ENCODE results near the gene ZNF683. TPM values are rescaled to one million over a fixed set of nuclear protein-coding genes. Genes with fewer than 3 reads are reported as not detected.
A peak's percentile ranks its signal among the peaks of the same experiment; 100 is the strongest.

ZNF683 gene
- total and polyA plus RNA-seq, 2 experiments from 2014 or later, result not detected

GRCh38 chr1:26350701-26351589 is 21.6 kb downstream of the ZNF683 start (continued):
- TF ChIP-seq, protein P1, sequence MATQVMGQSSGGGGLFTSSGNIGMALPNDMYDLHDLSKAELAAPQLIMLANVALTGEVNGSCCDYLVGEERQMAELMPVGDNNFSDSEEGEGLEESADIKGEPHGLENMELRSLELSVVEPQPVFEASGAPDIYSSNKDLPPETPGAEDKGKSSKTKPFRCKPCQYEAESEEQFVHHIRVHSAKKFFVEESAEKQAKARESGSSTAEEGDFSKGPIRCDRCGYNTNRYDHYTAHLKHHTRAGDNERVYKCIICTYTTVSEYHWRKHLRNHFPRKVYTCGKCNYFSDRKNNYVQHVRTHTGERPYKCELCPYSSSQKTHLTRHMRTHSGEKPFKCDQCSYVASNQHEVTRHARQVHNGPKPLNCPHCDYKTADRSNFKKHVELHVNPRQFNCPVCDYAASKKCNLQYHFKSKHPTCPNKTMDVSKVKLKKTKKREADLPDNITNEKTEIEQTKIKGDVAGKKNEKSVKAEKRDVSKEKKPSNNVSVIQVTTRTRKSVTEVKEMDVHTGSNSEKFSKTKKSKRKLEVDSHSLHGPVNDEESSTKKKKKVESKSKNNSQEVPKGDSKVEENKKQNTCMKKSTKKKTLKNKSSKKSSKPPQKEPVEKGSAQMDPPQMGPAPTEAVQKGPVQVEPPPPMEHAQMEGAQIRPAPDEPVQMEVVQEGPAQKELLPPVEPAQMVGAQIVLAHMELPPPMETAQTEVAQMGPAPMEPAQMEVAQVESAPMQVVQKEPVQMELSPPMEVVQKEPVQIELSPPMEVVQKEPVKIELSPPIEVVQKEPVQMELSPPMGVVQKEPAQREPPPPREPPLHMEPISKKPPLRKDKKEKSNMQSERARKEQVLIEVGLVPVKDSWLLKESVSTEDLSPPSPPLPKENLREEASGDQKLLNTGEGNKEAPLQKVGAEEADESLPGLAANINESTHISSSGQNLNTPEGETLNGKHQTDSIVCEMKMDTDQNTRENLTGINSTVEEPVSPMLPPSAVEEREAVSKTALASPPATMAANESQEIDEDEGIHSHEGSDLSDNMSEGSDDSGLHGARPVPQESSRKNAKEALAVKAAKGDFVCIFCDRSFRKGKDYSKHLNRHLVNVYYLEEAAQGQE (IDR thresholded peaks at IDR 0.05; ENCODE audit: unreplicated experiment), result no peak
- TF ChIP-seq ZNF114 (CRISPR knock-in tag; IDR thresholded peaks at IDR 0.05) (no peak), JUNB (IDR thresholded peaks at IDR 0.05; ENCODE audit: unreplicated experiment) (no peak), NANOG (IDR thresholded peaks at IDR 0.05; ENCODE audit: borderline replicate concordance) (no peak), EZH2 (IDR thresholded peaks at IDR 0.05; ENCODE audit: low read depth, unreplicated experiment) (no peak), EZH2phosphoT487 (IDR thresholded peaks at IDR 0.05; ENCODE audit: unreplicated experiment) (no peak), CREB1 (CRISPR knock-in tag; IDR thresholded peaks at IDR 0.05; ENCODE audit: low read depth) (no peak)
- TF ChIP-seq, protein P2, sequence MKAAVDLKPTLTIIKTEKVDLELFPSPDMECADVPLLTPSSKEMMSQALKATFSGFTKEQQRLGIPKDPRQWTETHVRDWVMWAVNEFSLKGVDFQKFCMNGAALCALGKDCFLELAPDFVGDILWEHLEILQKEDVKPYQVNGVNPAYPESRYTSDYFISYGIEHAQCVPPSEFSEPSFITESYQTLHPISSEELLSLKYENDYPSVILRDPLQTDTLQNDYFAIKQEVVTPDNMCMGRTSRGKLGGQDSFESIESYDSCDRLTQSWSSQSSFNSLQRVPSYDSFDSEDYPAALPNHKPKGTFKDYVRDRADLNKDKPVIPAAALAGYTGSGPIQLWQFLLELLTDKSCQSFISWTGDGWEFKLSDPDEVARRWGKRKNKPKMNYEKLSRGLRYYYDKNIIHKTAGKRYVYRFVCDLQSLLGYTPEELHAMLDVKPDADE (IDR thresholded peaks at IDR 0.05), result no peak
- TF ChIP-seq, protein P3, sequence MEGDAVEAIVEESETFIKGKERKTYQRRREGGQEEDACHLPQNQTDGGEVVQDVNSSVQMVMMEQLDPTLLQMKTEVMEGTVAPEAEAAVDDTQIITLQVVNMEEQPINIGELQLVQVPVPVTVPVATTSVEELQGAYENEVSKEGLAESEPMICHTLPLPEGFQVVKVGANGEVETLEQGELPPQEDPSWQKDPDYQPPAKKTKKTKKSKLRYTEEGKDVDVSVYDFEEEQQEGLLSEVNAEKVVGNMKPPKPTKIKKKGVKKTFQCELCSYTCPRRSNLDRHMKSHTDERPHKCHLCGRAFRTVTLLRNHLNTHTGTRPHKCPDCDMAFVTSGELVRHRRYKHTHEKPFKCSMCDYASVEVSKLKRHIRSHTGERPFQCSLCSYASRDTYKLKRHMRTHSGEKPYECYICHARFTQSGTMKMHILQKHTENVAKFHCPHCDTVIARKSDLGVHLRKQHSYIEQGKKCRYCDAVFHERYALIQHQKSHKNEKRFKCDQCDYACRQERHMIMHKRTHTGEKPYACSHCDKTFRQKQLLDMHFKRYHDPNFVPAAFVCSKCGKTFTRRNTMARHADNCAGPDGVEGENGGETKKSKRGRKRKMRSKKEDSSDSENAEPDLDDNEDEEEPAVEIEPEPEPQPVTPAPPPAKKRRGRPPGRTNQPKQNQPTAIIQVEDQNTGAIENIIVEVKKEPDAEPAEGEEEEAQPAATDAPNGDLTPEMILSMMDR (conservative IDR thresholded peaks at IDR 0.05; ENCODE audit: low read depth in 2 of 2), result no peak

DNA sequence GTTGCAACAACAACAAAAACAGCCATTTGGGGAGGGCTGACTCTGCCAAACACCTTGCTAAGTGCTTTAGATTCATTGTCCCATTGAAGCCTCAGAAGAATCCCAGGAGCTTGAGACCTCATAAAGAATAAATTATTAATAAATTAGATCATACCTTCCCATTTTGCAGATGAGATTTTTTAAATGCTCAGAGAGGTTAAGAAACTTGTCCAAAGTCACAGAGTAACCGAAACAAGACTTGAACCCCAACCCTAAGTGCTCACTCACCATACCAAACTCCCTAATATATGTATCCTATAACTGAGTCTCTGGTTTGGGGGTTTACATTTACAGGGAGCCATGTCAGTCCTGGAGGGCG is 22.2 kb downstream of the ZNF683 start:
- Mint-ChIP-seq H3K27ac (peak overlapping the region; percentile 78; the same call in 1 of the 2 replicates), H3K4me1 (peaks cover 34% of the 10 kb centered on the region), H3K36me3 (ENCODE audit: low read depth) (no peaks in the 10 kb centered on the region), H3K4me3 (0 out of 3 replicates have a peak overlapping the region, but pooled peaks have one; percentile 6), H3K27me3 (ENCODE audit: insufficient read depth, low read depth, poor library complexity) (peaks cover 21% of the 10 kb centered on the region), H3K9me3 (no peaks in the 10 kb centered on the region)
- DNase-seq (ENCODE audit: low spot score), result no peak
- 0 out of 2 replicates have a peak overlapping the region, but pooled peaks have one; percentile 82 for H3K27ac ChIP-seq (ENCODE audit: low read depth)
- H3K36me3 ChIP-seq (ENCODE audit: insufficient read depth), result no peaks in the 10 kb centered on the region
- ATAC-seq, result no peak
- H4K20me1 ChIP-seq (replicated peaks; ENCODE audit: insufficient read depth), result no peaks in the 10 kb centered on the region
- H3K79me2 ChIP-seq (replicated peaks; ENCODE audit: insufficient read depth), result no peaks in the 10 kb centered on the region
- H3K4me2 ChIP-seq, result peak overlapping the region; percentile 62
- no peak overlapping the region for H2AFZ ChIP-seq
- H3F3A ChIP-seq (replicated peaks; ENCODE audit: low read depth), result no peaks in the 10 kb centered on the region; the same call in 1 of the 2 replicates
- no peaks in the 10 kb centered on the region for H3K9me2 ChIP-seq (ENCODE audit: insufficient read depth)
- peaks cover 16% of the 10 kb centered on the region for H3K4me1 ChIP-seq (ENCODE audit: insufficient read depth)
- no peak overlapping the region for H3K4me3 ChIP-seq
- no peaks in the 10 kb centered on the region for H3K27me3 ChIP-seq (ENCODE audit: insufficient read depth)
- TF ChIP-seq STAT1 (IDR thresholded peaks at IDR 0.05; ENCODE audit: unreplicated experiment) (no peak), EZH2phosphoT487 (IDR thresholded peaks at IDR 0.05; ENCODE audit: unreplicated experiment) (no peak), ZNF331 (CRISPR knock-in tag; IDR thresholded peaks at IDR 0.05; ENCODE audit: low read depth) (no peak), ZNF114 (CRISPR knock-in tag; IDR thresholded peaks at IDR 0.05) (no peak), JUNB (IDR thresholded peaks at IDR 0.05; ENCODE audit: unreplicated experiment) (no peak), NANOG (IDR thresholded peaks at IDR 0.05; ENCODE audit: borderline replicate concordance) (no peak), EZH2 (IDR thresholded peaks at IDR 0.05; ENCODE audit: low read depth, unreplicated experiment) (no peak), POLR2AphosphoS5 (IDR thresholded peaks at IDR 0.05; ENCODE audit: low read depth) (no peak)
- TF ChIP-seq, protein P3 (conservative IDR thresholded peaks at IDR 0.05; ENCODE audit: low read depth in 2 of 2), result no peak
- TF ChIP-seq, protein P2 (IDR thresholded peaks at IDR 0.05), result no peak
